GM12878 (cell line): ENCODE results near the gene ACOT6. TPM values are rescaled to one million over a fixed set of nuclear protein-coding genes. Genes with fewer than 3 reads are reported as not detected.

Experiments
- ATAC-seq: fragments of 200-7000 bp; cut with Tn5 transposase; 3 replicates; pipeline ENCODE4 v1.9.1; 2020; ENCODE audit warnings: mild to moderate bottlenecking, moderate library complexity
- BruUV-seq: library from RNA; stranded (reverse); fragments of 400-500 nt; replicated peaks from 2 replicates; lab custom pipeline; 2021; lab: Mats Ljungman, UMichigan
- CTCF ChIA-PET: fragments of 300-600 bp; sonication (Branson Sonifier 250); formaldehyde crosslinking; extraction: SDS; loops from one replicate; lab custom pipeline; 2021; ENCODE audit warnings: inconsistent platforms; lab: Yijun Ruan, JAX
- POLR2A ChIA-PET: fragments of 350-600 bp; formaldehyde crosslinking; extraction: SDS; loops from one replicate; lab custom pipeline; 2021; ENCODE audit warnings: inconsistent platforms; lab: Charles Lee
- RAD21 ChIA-PET: fragments of 300-600 bp; sonication (Branson Sonifier 250); formaldehyde crosslinking; loops from one replicate; lab custom pipeline; 2023; ENCODE audit warnings: antibody characterized with exemption; ENCODE audit not compliant: unreplicated experiment; lab: Charles Lee
- SMC1A ChIA-PET: fragments of 300-600 bp; sonication (Branson Sonifier 250); formaldehyde crosslinking; loops from one replicate; lab custom pipeline; 2023; ENCODE audit not compliant: unreplicated experiment, uncharacterized antibody; lab: Charles Lee
- DNase-seq: peaks from one replicate; pipeline ENCODE4 v3.0.0-alpha.2; 2011; ENCODE audit warnings: low read depth, low spot score
- FAIRE-seq: peaks from 3 replicates; lab custom pipeline; 2011; peaks lifted over from hg19 to GRCh38; lab: Jason Lieb, UNC
- H2AFZ ChIP-seq: 2 replicates; pipeline ENCODE4 v1.6.0; 2011; ENCODE audit warnings: low read depth, low read length, control low read depth; ENCODE audit not compliant: control insufficient read depth
- H3K27ac ChIP-seq: 2 replicates; pipeline ENCODE4 v1.5.1; 2011; ENCODE audit warnings: control low read depth; ENCODE audit not compliant: control insufficient read depth, insufficient read depth
- H3K27me3 ChIP-seq, 2 experiments: replicated peaks in 1 of 2; 2 replicates each; pipeline versions ENCODE4 v1.6.0 to v1.6.1; 2011; ENCODE audit warnings: low read length in 1 of 2; ENCODE audit not compliant: control insufficient read depth in 2 of 2, insufficient read depth in 2 of 2
- H3K36me3 ChIP-seq, 2 experiments: 2 replicates each; pipeline ENCODE4 v1.5.1; 2011; ENCODE audit warnings: low read length in 1 of 2; ENCODE audit not compliant: control insufficient read depth in 2 of 2, insufficient read depth in 2 of 2
- H3K4me1 ChIP-seq: 2 replicates; pipeline ENCODE4 v1.6.1; 2011; ENCODE audit warnings: mild to moderate bottlenecking, low read length, moderate library complexity, mixed read lengths; ENCODE audit not compliant: control insufficient read depth, insufficient read depth
- H3K4me2 ChIP-seq: 2 replicates; pipeline ENCODE4 v1.6.0; 2011; ENCODE audit warnings: control low read depth; ENCODE audit not compliant: control insufficient read depth, insufficient read depth
- H3K4me3 ChIP-seq: fragments of 200-600 bp; sonication (generic); 2 replicates; pipeline ENCODE4 v1.5.1; 2016
- H3K79me2 ChIP-seq: 2 replicates; pipeline ENCODE4 v1.6.0; 2011; ENCODE audit warnings: low read length; ENCODE audit not compliant: control insufficient read depth, insufficient read depth
- H3K9ac ChIP-seq: 2 replicates; pipeline ENCODE4 v1.8.0; 2011; ENCODE audit warnings: low read length, control low read depth, mixed read lengths; ENCODE audit not compliant: control insufficient read depth, insufficient read depth
- H3K9me3 ChIP-seq: replicated peaks from 3 replicates; pipeline ENCODE4 v1.5.1; 2011; ENCODE audit warnings: mild to moderate bottlenecking, low read length; ENCODE audit not compliant: control insufficient read depth, insufficient read depth
- H4K20me1 ChIP-seq: 2 replicates; pipeline ENCODE4 v1.6.0; 2011; ENCODE audit not compliant: control insufficient read depth, insufficient read depth
- BCL11A ChIP-seq: IDR thresholded peaks from 2 replicates; pipeline ENCODE4 v1.6.1; 2011; ENCODE audit warnings: low read depth, low read length
- BMI1 ChIP-seq: fragments of 450-650 bp; IDR thresholded peaks from 2 replicates; pipeline ENCODE4 v1.6.1; 2016; ENCODE audit warnings: mild to moderate bottlenecking, moderate library complexity, borderline replicate concordance
- BRCA1 ChIP-seq: IDR thresholded peaks from 2 replicates; pipeline ENCODE4 v1.6.1; 2011; ENCODE audit warnings: low read depth, low read length, improper control_type of control experiment
- CTCF ChIP-seq, 3 experiments: IDR thresholded peaks in 2 of 3; conservative IDR thresholded peaks in 1 of 3; 2 replicates each; pipeline ENCODE4 v1.5.1; 2011; ENCODE audit warnings: low read depth in 3 of 3, low read length in 3 of 3, mild to moderate bottlenecking in 3 of 3, control low read depth in 2 of 3, moderate library complexity in 2 of 3, inconsistent platforms in 1 of 3, mixed read lengths in 1 of 3; ENCODE audit not compliant: control insufficient read depth in 2 of 3, insufficient read depth in 1 of 3; ENCODE audit errors: extremely low read depth in 1 of 3
- EGR1 ChIP-seq, 2 experiments: IDR thresholded peaks; 1 replicate in 1 of 2; 2 replicates in 1 of 2; pipeline ENCODE4 v1.6.1; 2011 to 2012; ENCODE audit warnings: low read depth in 2 of 2, low read length in 2 of 2, borderline replicate concordance in 1 of 2, mild to moderate bottlenecking in 1 of 2, moderate library complexity in 1 of 2
- JUNB ChIP-seq: IDR thresholded peaks from 2 replicates; pipeline ENCODE4 v1.6.1; 2016; ENCODE audit warnings: antibody characterized with exemption, mild to moderate bottlenecking
- MEF2B ChIP-seq: fragments of 450-650 bp; IDR thresholded peaks from 2 replicates; pipeline ENCODE4 v1.6.1; 2018; ENCODE audit warnings: mild to moderate bottlenecking, moderate library complexity; ENCODE audit not compliant: partially characterized antibody, poor library complexity, severe bottlenecking
- MXI1 ChIP-seq: fragments of 150-350 bp; IDR thresholded peaks from 2 replicates; pipeline ENCODE4 v1.6.1; 2011; ENCODE audit warnings: low read depth, mild to moderate bottlenecking, inconsistent platforms, low read length, improper control_type of control experiment
- NR2F1 ChIP-seq: fragments of 450-650 bp; conservative IDR thresholded peaks from 2 replicates; pipeline ENCODE4 v1.6.1; 2017; ENCODE audit warnings: mild to moderate bottlenecking
- RFX5 ChIP-seq: IDR thresholded peaks from 2 replicates; pipeline ENCODE4 v1.6.1; 2011; ENCODE audit warnings: low read depth, low read length, improper control_type of control experiment
- SRF ChIP-seq, 2 experiments: IDR thresholded peaks; 2 replicates each; pipeline ENCODE4 v1.6.1; 2011; ENCODE audit warnings: low read depth in 2 of 2, low read length in 2 of 2, mild to moderate bottlenecking in 1 of 2, moderate library complexity in 1 of 2
- ZBTB33 ChIP-seq: fragments of 450-650 bp; IDR thresholded peaks from 2 replicates; pipeline ENCODE4 v1.6.1; 2017; ENCODE audit warnings: mild to moderate bottlenecking
- WGBS: methylation state at CpG from one replicate; pipeline ENCODE4 v1.1.6; 2016; ENCODE audit warnings: low lambda C conversion rate; ENCODE audit not compliant: insufficient replicate concordance, insufficient coverage; ENCODE audit errors: missing lambda C conversion rate; 5-methylcytosine and 5-hydroxymethylcytosine counted together
- in situ Hi-C: fragments of 300-500 bp; cut with MboI; formaldehyde crosslinking; loops from 9 replicates; pipeline ENCODE4 v1.14.3; 2018; ENCODE audit warnings: mixed read lengths
- intact Hi-C: fragments of 100-400 bp; cut with micrococcal nuclease; formaldehyde crosslinking; loops from one replicate; pipeline ENCODE4 v1.14.2; 2022; ENCODE audit not compliant: unreplicated experiment
- polyA plus RNA-seq, 11 experiments: library from polyadenylated mRNA; depleted of rRNA in 4 of 11; unstranded in 6 of 11; stranded (reverse) in 5 of 11; fragments of >200 nt; fragmentation: Nextera tagmentation in 4 of 11; fragmentation: Illumina TruSeq in 1 of 11; extraction: Ambion mirVana in 4 of 11; extraction: Trizol in 1 of 11; gene quantifications; 1 replicate in 1 of 11; 2 replicates in 10 of 11; pipeline versions ENCODE4 v1.2.1 to v1.2.3, GENCODE V29; 2011 to 2016; ENCODE audit warnings: inconsistent platforms in 2 of 11, missing spikeins in 2 of 11, low read depth in 1 of 11
- total RNA-seq, 4 experiments: library from RNA; depleted of rRNA in 3 of 4; stranded (reverse); fragments of >200 nt in 3 of 4; fragmentation: Illumina TruSeq in 1 of 4; extraction: Trizol in 1 of 4; gene quantifications; 2 replicates each; pipeline versions ENCODE4 v1.2.1 to v1.2.3, GENCODE V29; 2013 to 2021
- TF ChIP-seq, protein P1 (sequence below): fragments of 450-650 bp; IDR thresholded peaks from 2 replicates; pipeline ENCODE4 v1.6.1; 2017; ENCODE audit warnings: antibody characterized with exemption, mild to moderate bottlenecking, moderate library complexity
- TF ChIP-seq, protein P2 (sequence below): fragments of 450-650 bp; formaldehyde crosslinking; IDR thresholded peaks from 2 replicates; pipeline ENCODE4 v1.5.0; 2022; ENCODE audit warnings: mild to moderate bottlenecking, missing genetic modification characterization

The ACOT6 gene
- total and polyA plus RNA-seq, 10 of the 15 experiments (the other 5 are each of a cell fraction or from before 2014, with no cell fraction given), result not detected

- Histone ChIP-seq H3K27ac (no peak overlapping the region), H4K20me1 (no peaks in the 10 kb centered on the region), H3K79me2 (no peaks in the 10 kb centered on the region), H2AFZ (no peak overlapping the region), H3K9ac (no peak overlapping the region), H3K9me3 (no peaks in the 10 kb centered on the region), H3K36me3 (no peaks in the 10 kb centered on the region), H3K4me1 (no peaks in the 10 kb centered on the region; the same call in 1 of the 2 replicates), H3K27me3 (no peaks in the 10 kb centered on the region), H3K4me2 (no peak overlapping the region), H3K4me3 (no peak overlapping the region)
- ChIA-PET SMC1A (interaction anchor here (1.7 kb wide), 1 partner anchor 36 kb away, joined by 4 read pairs; no protein-coding TSS in a partner anchor), RAD21 (no interaction called here), POLR2A (no interaction called here), CTCF (no interaction called here)
- DNase-seq (no peak), FAIRE-seq (peak; percentile 41), ATAC-seq (no peak)
- 91% methylated on average over 2 of the region's 2 CpGs for whole genome bisulfite sequencing
- BruUV-seq, result no TSS peak
- intact Hi-C loops (loop anchor here (5.0 kb wide), 1 partner anchor 37 kb away; no protein-coding TSS in a partner anchor), in situ Hi-C loops (no loop called here)
- TF ChIP-seq ZBTB33, result no peak
- no peak for TF ChIP-seq MXI1
- no peak for TF ChIP-seq NR2F1
- TF ChIP-seq CTCF (IDR thresholded peaks at IDR 0.05 in 2 of 3, conservative IDR thresholded peaks at IDR 0.05 in 1 of 3; ENCODE audit: control insufficient read depth in 2 of 3, extremely low read depth in 1 of 3, insufficient read depth in 1 of 3, low read depth in 3 of 3, low read length in 3 of 3), result no peak
- TF ChIP-seq BRCA1, result no peak
- no peak for TF ChIP-seq BCL11A
- no peak for TF ChIP-seq EGR1 (IDR thresholded peaks at IDR 0.05; ENCODE audit: borderline replicate concordance in 1 of 2, low read depth in 2 of 2, low read length in 2 of 2)
- TF ChIP-seq MEF2B, result no peak
- TF ChIP-seq RFX5, result no peak
- no peak for TF ChIP-seq BMI1
- no peak for TF ChIP-seq JUNB
- TF ChIP-seq SRF (IDR thresholded peaks at IDR 0.05; ENCODE audit: low read depth in 2 of 2, low read length in 2 of 2), result no peak
- TF ChIP-seq, protein P1, sequence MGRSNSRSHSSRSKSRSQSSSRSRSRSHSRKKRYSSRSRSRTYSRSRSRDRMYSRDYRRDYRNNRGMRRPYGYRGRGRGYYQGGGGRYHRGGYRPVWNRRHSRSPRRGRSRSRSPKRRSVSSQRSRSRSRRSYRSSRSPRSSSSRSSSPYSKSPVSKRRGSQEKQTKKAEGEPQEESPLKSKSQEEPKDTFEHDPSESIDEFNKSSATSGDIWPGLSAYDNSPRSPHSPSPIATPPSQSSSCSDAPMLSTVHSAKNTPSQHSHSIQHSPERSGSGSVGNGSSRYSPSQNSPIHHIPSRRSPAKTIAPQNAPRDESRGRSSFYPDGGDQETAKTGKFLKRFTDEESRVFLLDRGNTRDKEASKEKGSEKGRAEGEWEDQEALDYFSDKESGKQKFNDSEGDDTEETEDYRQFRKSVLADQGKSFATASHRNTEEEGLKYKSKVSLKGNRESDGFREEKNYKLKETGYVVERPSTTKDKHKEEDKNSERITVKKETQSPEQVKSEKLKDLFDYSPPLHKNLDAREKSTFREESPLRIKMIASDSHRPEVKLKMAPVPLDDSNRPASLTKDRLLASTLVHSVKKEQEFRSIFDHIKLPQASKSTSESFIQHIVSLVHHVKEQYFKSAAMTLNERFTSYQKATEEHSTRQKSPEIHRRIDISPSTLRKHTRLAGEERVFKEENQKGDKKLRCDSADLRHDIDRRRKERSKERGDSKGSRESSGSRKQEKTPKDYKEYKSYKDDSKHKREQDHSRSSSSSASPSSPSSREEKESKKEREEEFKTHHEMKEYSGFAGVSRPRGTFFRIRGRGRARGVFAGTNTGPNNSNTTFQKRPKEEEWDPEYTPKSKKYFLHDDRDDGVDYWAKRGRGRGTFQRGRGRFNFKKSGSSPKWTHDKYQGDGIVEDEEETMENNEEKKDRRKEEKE, result no peak
- TF ChIP-seq, protein P2, sequence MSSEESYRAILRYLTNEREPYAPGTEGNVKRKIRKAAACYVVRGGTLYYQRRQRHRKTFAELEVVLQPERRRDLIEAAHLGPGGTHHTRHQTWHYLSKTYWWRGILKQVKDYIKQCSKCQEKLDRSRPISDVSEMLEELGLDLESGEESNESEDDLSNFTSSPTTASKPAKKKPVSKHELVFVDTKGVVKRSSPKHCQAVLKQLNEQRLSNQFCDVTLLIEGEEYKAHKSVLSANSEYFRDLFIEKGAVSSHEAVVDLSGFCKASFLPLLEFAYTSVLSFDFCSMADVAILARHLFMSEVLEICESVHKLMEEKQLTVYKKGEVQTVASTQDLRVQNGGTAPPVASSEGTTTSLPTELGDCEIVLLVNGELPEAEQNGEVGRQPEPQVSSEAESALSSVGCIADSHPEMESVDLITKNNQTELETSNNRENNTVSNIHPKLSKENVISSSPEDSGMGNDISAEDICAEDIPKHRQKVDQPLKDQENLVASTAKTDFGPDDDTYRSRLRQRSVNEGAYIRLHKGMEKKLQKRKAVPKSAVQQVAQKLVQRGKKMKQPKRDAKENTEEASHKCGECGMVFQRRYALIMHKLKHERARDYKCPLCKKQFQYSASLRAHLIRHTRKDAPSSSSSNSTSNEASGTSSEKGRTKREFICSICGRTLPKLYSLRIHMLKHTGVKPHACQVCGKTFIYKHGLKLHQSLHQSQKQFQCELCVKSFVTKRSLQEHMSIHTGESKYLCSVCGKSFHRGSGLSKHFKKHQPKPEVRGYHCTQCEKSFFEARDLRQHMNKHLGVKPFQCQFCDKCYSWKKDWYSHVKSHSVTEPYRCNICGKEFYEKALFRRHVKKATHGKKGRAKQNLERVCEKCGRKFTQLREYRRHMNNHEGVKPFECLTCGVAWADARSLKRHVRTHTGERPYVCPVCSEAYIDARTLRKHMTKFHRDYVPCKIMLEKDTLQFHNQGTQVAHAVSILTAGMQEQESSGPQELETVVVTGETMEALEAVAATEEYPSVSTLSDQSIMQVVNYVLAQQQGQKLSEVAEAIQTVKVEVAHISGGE (CRISPR knock-in tag), result no peak
Measured at GRCh38 chr14:73660511-73660910, 48.2 kb downstream of the ACOT6 start.
